SJCRH30 (cell line): ENCODE data around the gene SCNN1B. TPM values are rescaled to one million over a fixed set of nuclear protein-coding genes. Genes with fewer than 3 reads are reported as not detected.
A peak's percentile ranks its signal among the peaks of the same experiment; 100 is the strongest.

Experiments
- DNase-seq, 2 experiments: peaks; one replicate each; pipeline ENCODE4 v3.0.0-alpha.2; 2015 to 2020
- H3K27ac ChIP-seq: fragments of 250-450 bp; sonication (Bioruptor Pico); 2 replicates; pipeline ENCODE4 v1.5.1; 2020; ENCODE audit warnings: mild to moderate bottlenecking, moderate library complexity
- H3K27me3 ChIP-seq: fragments of 250-450 bp; sonication (Bioruptor Pico); 2 replicates; pipeline ENCODE4 v1.5.1; 2020; ENCODE audit warnings: mild to moderate bottlenecking, moderate library complexity
- H3K36me3 ChIP-seq: fragments of 250-450 bp; sonication (Bioruptor Pico); 2 replicates; pipeline ENCODE4 v1.5.1; 2020; ENCODE audit warnings: mild to moderate bottlenecking, moderate library complexity
- H3K4me1 ChIP-seq: fragments of 250-450 bp; sonication (Bioruptor Pico); 2 replicates; pipeline ENCODE4 v1.5.1; 2020; ENCODE audit warnings: mild to moderate bottlenecking, moderate library complexity
- H3K4me3 ChIP-seq: fragments of 250-450 bp; sonication (Bioruptor Pico); 2 replicates; pipeline ENCODE4 v1.5.1; 2020; ENCODE audit warnings: mild to moderate bottlenecking, moderate library complexity
- H3K9me3 ChIP-seq: fragments of 250-450 bp; sonication (Bioruptor Pico); replicated peaks from 2 replicates; pipeline ENCODE4 v1.5.1; 2020; ENCODE audit warnings: mild to moderate bottlenecking, moderate library complexity
- total RNA-seq: library from RNA; depleted of rRNA; stranded (reverse); fragments of >200 nt; shearing (Covaris generic); gene quantifications from 2 replicates; pipeline ENCODE4 v1.2.3, GENCODE V29; 2014

SCNN1B gene
- total RNA-seq, 1 experiment from 2014 or later = not detected

- H3K27me3 ChIP-seq = no peaks in the 10 kb centered on the region
- no peak for DNase-seq
- H3K36me3 ChIP-seq = no peaks in the 10 kb centered on the region
- no peak overlapping the region for H3K4me3 ChIP-seq
- no peaks in the 10 kb centered on the region for H3K9me3 ChIP-seq
- no peak overlapping the region for H3K27ac ChIP-seq
- H3K4me1 ChIP-seq = no peaks in the 10 kb centered on the region
These were observed 21.3 kb downstream of the SCNN1B start for GRCh38 chr16:23323224-23324030.

GRCh38 chr16:23324727-23325126 is 22.6 kb downstream of the SCNN1B start:
- H3K27ac ChIP-seq = no peak overlapping the region
- no peaks in the 10 kb centered on the region for H3K27me3 ChIP-seq
- no peaks in the 10 kb centered on the region for H3K4me1 ChIP-seq
- H3K36me3 ChIP-seq = no peaks in the 10 kb centered on the region
- DNase-seq = no peak
- no peaks in the 10 kb centered on the region for H3K9me3 ChIP-seq
- H3K4me3 ChIP-seq = no peak overlapping the region

GRCh38 chr16:23327836-23328235 is 25.7 kb downstream of the SCNN1B start:
- Histone ChIP-seq H3K27me3 (no peaks in the 10 kb centered on the region), H3K4me3 (no peak overlapping the region), H3K36me3 (no peaks in the 10 kb centered on the region), H3K9me3 (no peaks in the 10 kb centered on the region), H3K4me1 (no peaks in the 10 kb centered on the region), H3K27ac (no peak overlapping the region)
- no peak for DNase-seq

- no peaks in the 10 kb centered on the region for H3K4me1 ChIP-seq
- peak; percentile 36 to 51 for DNase-seq
- no peaks in the 10 kb centered on the region for H3K9me3 ChIP-seq
- H3K27me3 ChIP-seq = no peaks in the 10 kb centered on the region
- no peaks in the 10 kb centered on the region for H3K36me3 ChIP-seq
- no peak overlapping the region for H3K4me3 ChIP-seq
- no peak overlapping the region for H3K27ac ChIP-seq
These were observed 28.1 kb downstream of the SCNN1B start for GRCh38 chr16:23330161-23330560.

- Histone ChIP-seq H3K9me3 (no peaks in the 10 kb centered on the region), H3K27ac (no peak overlapping the region), H3K36me3 (no peaks in the 10 kb centered on the region), H3K4me1 (no peaks in the 10 kb centered on the region), H3K4me3 (no peak overlapping the region), H3K27me3 (no peaks in the 10 kb centered on the region)
- no peak for DNase-seq
These were observed 28.6 kb downstream of the SCNN1B start for GRCh38 chr16:23330583-23331249.

- Histone ChIP-seq H3K27ac (no peak overlapping the region), H3K4me3 (no peak overlapping the region), H3K4me1 (no peaks in the 10 kb centered on the region), H3K9me3 (no peaks in the 10 kb centered on the region), H3K27me3 (no peaks in the 10 kb centered on the region), H3K36me3 (no peaks in the 10 kb centered on the region)
- peak; percentile 72 to 77 for DNase-seq
These were observed 31.0 kb downstream of the SCNN1B start for GRCh38 chr16:23333034-23333579.

GRCh38 chr16:23333831-23334456 is 31.8 kb downstream of the SCNN1B start:
- no peak overlapping the region for H3K4me3 ChIP-seq
- no peaks in the 10 kb centered on the region for H3K4me1 ChIP-seq
- no peaks in the 10 kb centered on the region for H3K9me3 ChIP-seq
- H3K36me3 ChIP-seq = no peaks in the 10 kb centered on the region
- no peak overlapping the region for H3K27ac ChIP-seq
- no peaks in the 10 kb centered on the region for H3K27me3 ChIP-seq
- no peak for DNase-seq

- Histone ChIP-seq H3K36me3 (no peaks in the 10 kb centered on the region), H3K4me3 (no peak overlapping the region), H3K27ac (no peak overlapping the region), H3K9me3 (no peaks in the 10 kb centered on the region), H3K27me3 (no peaks in the 10 kb centered on the region), H3K4me1 (no peaks in the 10 kb centered on the region)
- no peak for DNase-seq
These were observed 32.4 kb downstream of the SCNN1B start for GRCh38 chr16:23334457-23334853.

- no peak overlapping the region for H3K4me3 ChIP-seq
- H3K9me3 ChIP-seq = no peaks in the 10 kb centered on the region
- no peaks in the 10 kb centered on the region for H3K4me1 ChIP-seq
- H3K27me3 ChIP-seq = no peaks in the 10 kb centered on the region
- H3K27ac ChIP-seq = no peak overlapping the region
- DNase-seq = no peak
- no peaks in the 10 kb centered on the region for H3K36me3 ChIP-seq
These were observed 32.8 kb downstream of the SCNN1B start for GRCh38 chr16:23334950-23335349.

- Histone ChIP-seq H3K27ac (no peak overlapping the region), H3K4me3 (no peak overlapping the region), H3K27me3 (no peaks in the 10 kb centered on the region), H3K36me3 (no peaks in the 10 kb centered on the region), H3K9me3 (no peaks in the 10 kb centered on the region), H3K4me1 (no peaks in the 10 kb centered on the region)
- no peak for DNase-seq
These were observed 35.9 kb downstream of the SCNN1B start for GRCh38 chr16:23337836-23338550.

GRCh38 chr16:23339787-23340186 is 37.7 kb downstream of the SCNN1B start:
- no peaks in the 10 kb centered on the region for H3K36me3 ChIP-seq
- no peak for DNase-seq
- H3K4me3 ChIP-seq = no peak overlapping the region
- no peaks in the 10 kb centered on the region for H3K27me3 ChIP-seq
- no peaks in the 10 kb centered on the region for H3K4me1 ChIP-seq
- no peaks in the 10 kb centered on the region for H3K9me3 ChIP-seq
- H3K27ac ChIP-seq = no peak overlapping the region

GRCh38 chr16:23342083-23342640 is 40.1 kb downstream of the SCNN1B start:
- Histone ChIP-seq H3K27me3 (no peaks in the 10 kb centered on the region), H3K9me3 (no peaks in the 10 kb centered on the region), H3K4me3 (no peak overlapping the region), H3K4me1 (no peaks in the 10 kb centered on the region), H3K36me3 (no peaks in the 10 kb centered on the region), H3K27ac (no peak overlapping the region)
- DNase-seq = no peak

GRCh38 chr16:23343643-23344612 is 41.8 kb downstream of the SCNN1B start:
- Histone ChIP-seq H3K27me3 (no peaks in the 10 kb centered on the region), H3K4me3 (no peak overlapping the region), H3K9me3 (no peaks in the 10 kb centered on the region), H3K27ac (no peak overlapping the region), H3K36me3 (no peaks in the 10 kb centered on the region), H3K4me1 (no peaks in the 10 kb centered on the region)
- no peak for DNase-seq
